WTC11 (cell line): Measurements from ENCODE around the gene DYNLL1.

ENCODE experiments used
- CREB1 ChIP-seq: sonication (generic); formaldehyde crosslinking; IDR thresholded peaks from 2 replicates; pipeline ENCODE4 v1.8.0; 2023; ENCODE audit warnings: mild to moderate bottlenecking, missing genetic modification reagents
- CREM ChIP-seq: sonication (generic); formaldehyde crosslinking; IDR thresholded peaks from 2 replicates; pipeline ENCODE4 v1.8.1; 2022; ENCODE audit warnings: mild to moderate bottlenecking, missing genetic modification reagents, moderate library complexity
- CTCF ChIP-seq: fragments of 200-600 bp; IDR thresholded peaks from 2 replicates; pipeline ENCODE4 v1.8.0; 2022; ENCODE audit warnings: antibody characterized with exemption
- NFATC4 ChIP-seq: fragments of 250-450 bp; sonication (Bioruptor Pico); IDR thresholded peaks from 2 replicates; pipeline ENCODE4 v1.9.0; 2021; ENCODE audit warnings: mild to moderate bottlenecking
- NR2C2 ChIP-seq: sonication (generic); formaldehyde crosslinking; IDR thresholded peaks from 2 replicates; pipeline ENCODE4 v1.8.0; 2022; ENCODE audit warnings: mild to moderate bottlenecking, missing genetic modification reagents
- SMAD3 ChIP-seq: sonication (generic); formaldehyde crosslinking; IDR thresholded peaks from 2 replicates; pipeline ENCODE4 v1.8.0; 2022; ENCODE audit warnings: missing genetic modification reagents, mild to moderate bottlenecking, borderline replicate concordance
- TCF7 ChIP-seq: sonication (generic); formaldehyde crosslinking; IDR thresholded peaks from 2 replicates; pipeline ENCODE4 v1.8.0; 2022; ENCODE audit warnings: mild to moderate bottlenecking, low read depth, missing genetic modification reagents, moderate library complexity
- TEAD4 ChIP-seq: sonication (generic); formaldehyde crosslinking; IDR thresholded peaks from 2 replicates; pipeline ENCODE4 v1.8.0; 2022; ENCODE audit warnings: mild to moderate bottlenecking, missing genetic modification reagents
- USF2 ChIP-seq: sonication (generic); formaldehyde crosslinking; IDR thresholded peaks from 2 replicates; pipeline ENCODE4 v1.8.1; 2023; ENCODE audit warnings: mild to moderate bottlenecking, missing genetic modification reagents, moderate library complexity
- ZNF396 ChIP-seq: fragments of 250-450 bp; sonication (Bioruptor Pico); IDR thresholded peaks from 2 replicates; pipeline ENCODE4 v1.8.0; 2021; ENCODE audit warnings: mild to moderate bottlenecking, moderate library complexity, borderline replicate concordance

DNA sequence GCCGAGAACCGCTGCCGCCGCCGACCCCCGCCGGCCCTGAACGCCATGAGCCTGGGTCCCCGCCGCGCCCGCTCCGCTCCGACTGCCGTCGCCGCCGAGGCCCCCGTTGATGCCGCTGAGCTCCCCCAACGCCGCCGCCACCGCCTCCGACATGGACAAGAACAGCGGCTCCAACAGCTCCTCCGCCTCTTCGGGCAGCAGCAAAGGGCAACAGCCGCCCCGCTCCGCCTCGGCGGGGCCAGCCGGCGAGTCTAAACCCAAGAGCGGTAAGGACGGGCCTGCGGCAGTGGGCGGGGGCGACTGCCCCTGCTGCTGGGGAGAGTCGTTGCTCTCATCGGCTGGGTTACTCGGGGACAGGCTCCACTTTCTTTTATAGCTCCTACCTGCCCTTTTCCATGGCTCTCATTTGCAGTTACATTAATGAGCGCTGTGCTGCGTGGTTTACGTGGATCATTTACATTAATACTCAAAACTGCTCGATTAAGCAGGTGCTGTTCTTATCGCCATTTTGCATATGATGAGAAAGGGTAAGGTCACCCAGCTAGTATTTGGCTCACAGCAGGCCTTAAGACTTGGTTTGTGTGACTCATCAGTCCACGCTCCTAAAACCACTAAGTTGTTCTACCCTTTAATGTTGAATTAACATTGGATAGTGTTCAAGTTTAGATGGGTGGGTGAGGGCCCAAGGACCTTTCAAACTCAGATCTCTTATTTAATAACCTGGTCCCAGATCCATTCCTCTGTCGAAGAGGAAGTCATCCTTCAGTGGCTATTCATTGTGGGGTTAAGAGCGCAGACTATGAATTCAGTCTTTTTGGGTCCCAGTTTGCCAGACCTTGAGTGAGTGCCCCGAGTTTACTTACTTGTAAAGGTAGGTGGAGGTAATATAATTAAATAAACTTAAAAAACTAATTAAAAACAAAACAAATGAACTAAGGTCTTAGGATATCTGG is 39.1 kb downstream of the DYNLL1 start:
- TF ChIP-seq TEAD4: no peak
- TF ChIP-seq CREM: no peak
- TF ChIP-seq USF2 (CRISPR knock-in tag): no peak
- no peak for TF ChIP-seq NR2C2 (CRISPR knock-in tag)
- no peak for TF ChIP-seq TCF7
- no peak for TF ChIP-seq CTCF
- TF ChIP-seq CREB1 (CRISPR knock-in tag): no peak
- no peak for TF ChIP-seq ZNF396 (CRISPR knock-in tag)
- TF ChIP-seq SMAD3: no peak
- TF ChIP-seq NFATC4 (CRISPR knock-in tag): no peak
